ENCODE results near the gene EXOC3L2.

The EXOC3L2 gene

DNA sequence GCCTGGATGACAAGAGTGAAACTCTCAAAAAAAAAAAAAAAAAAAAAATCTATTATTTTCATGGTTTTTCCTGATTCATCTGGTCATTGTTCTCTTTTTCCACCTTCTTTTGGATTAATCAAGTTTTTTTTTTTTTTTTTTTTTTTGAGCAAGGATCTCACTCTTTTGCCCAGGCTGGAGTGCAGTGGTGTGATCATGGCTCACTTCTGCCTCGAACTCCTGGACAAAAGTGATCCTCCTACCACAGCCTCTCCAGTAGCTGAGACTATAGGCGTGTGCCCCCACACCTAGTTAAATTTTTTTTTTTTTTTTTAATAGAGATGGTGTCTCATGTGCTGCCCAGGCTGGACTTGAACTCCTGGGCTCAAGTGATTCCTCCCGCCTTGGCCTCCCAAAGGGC lies 38.9 kb downstream of the EXOC3L2 start:
- no peak for DNase-seq (ENCODE audit: extremely low read depth, low read depth)
- no peak for TF ChIP-seq CTCF (IDR thresholded peaks at IDR 0.05; ENCODE audit: low read depth, low read length)

GRCh38 chr19:45205810-45206209 lies 39.4 kb downstream of the EXOC3L2 start:
- TF ChIP-seq CTCF (IDR thresholded peaks at IDR 0.05; ENCODE audit: low read depth, low read length) = no peak

GRCh38 chr19:45202637-45203036 lies 42.6 kb downstream of the EXOC3L2 start:
- DNase-seq (ENCODE audit: extremely low read depth, low read depth) = no peak
- TF ChIP-seq CTCF (IDR thresholded peaks at IDR 0.05; ENCODE audit: low read depth, low read length) = no peak

More at GRCh38 chr19:45205810-45206209, 39.4 kb downstream of the EXOC3L2 start:
- DNase-seq (ENCODE audit: extremely low read depth, low read depth) = no peak

- TF ChIP-seq CTCF (IDR thresholded peaks at IDR 0.05; ENCODE audit: low read depth, low read length) = peak; percentile 43
- peak; percentile 31 for DNase-seq (ENCODE audit: extremely low read depth, low read depth)
Measured at GRCh38 chr19:45200568-45200967, 44.6 kb downstream of the EXOC3L2 start.

- TF ChIP-seq CTCF (IDR thresholded peaks at IDR 0.05; ENCODE audit: low read depth, low read length) = no peak
- no peak for DNase-seq (ENCODE audit: extremely low read depth, low read depth)
Measured at GRCh38 chr19:45195764-45196163, 49.4 kb downstream of the EXOC3L2 start.

DNA sequence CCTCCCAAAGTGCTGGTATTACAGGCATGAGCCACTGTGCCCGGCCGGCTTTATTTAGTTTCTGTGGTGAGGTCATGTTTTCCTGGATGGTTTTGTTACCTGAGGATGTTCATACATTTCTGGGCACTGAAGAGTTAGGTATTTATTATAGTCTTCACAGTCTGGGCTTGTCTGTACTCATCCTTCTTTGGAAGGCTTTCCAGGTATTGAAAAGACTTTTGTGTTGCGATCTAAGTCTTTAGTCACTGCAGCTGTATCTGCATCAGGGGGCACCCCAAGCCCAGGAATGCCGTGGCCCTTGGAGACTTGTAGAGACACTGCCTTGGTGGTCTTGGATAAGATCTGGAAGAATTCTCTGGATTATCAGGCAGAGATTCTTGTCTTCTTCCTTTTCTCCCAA lies 53.8 kb downstream of the EXOC3L2 start:
- no peak for DNase-seq (ENCODE audit: extremely low read depth, low read depth)
- TF ChIP-seq CTCF (IDR thresholded peaks at IDR 0.05; ENCODE audit: low read depth, low read length) = no peak

- no peak for DNase-seq (ENCODE audit: extremely low read depth, low read depth)
Measured at GRCh38 chr19:45189971-45190370, 55.2 kb downstream of the EXOC3L2 start.

More at GRCh38 chr19:45189971-45190370, 55.2 kb downstream of the EXOC3L2 start:
- TF ChIP-seq CTCF (IDR thresholded peaks at IDR 0.05; ENCODE audit: low read depth, low read length) = no peak
